ENCODE measurements around the gene DISC1. TPM values are rescaled to one million over a fixed set of nuclear protein-coding genes. Genes with fewer than 3 reads are reported as not detected.

DISC1 gene
- total and polyA plus RNA-seq, 2 experiments from 2014 or later: 0.43 to 1.2 TPM

DNA sequence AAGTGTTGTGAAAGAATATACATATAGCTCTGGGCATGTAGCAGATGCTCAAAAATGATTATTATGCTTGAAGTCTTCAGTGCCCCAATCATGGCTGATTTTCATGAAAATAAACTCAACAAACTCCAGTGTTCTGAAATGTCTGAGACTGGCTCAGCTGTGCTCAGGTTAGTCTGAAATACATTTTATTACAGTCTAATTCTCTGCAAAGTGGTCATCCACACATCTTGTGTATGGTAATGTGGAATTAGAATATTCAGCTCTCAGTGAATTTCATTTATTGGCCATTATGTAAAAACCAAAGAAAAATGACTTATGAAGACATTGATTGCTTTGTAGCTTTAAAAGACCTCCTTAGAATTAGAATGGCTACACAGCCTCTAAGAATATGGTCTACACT is 109.9 kb downstream of the DISC1 start:
- Histone ChIP-seq H4K20me1 (ENCODE audit: insufficient read depth) (no peaks in the 10 kb centered on the region), H3K27me3 (replicated peaks; ENCODE audit: insufficient read depth) (no peaks in the 10 kb centered on the region), H3K9me3 (ENCODE audit: low read depth) (no peaks in the 10 kb centered on the region), H3K4me1 (ENCODE audit: insufficient read depth) (no peaks in the 10 kb centered on the region), H2AFZ (no peak overlapping the region), H3K4me2 (ENCODE audit: unreplicated experiment) (no peak overlapping the region), H3K79me2 (ENCODE audit: insufficient read depth) (no peaks in the 10 kb centered on the region), H3F3A (ENCODE audit: insufficient read depth) (no peaks in the 10 kb centered on the region), H3K27ac (no peak overlapping the region), H3K36me3 (ENCODE audit: low read depth) (no peaks in the 10 kb centered on the region), H3K4me3 (no peak overlapping the region), H3K9ac (no peak overlapping the region), H3K9me2 (ENCODE audit: insufficient read depth) (no peaks in the 10 kb centered on the region)
- no peak for DNase-seq
- no peak for TF ChIP-seq EZH2phosphoT487 (IDR thresholded peaks at IDR 0.05; ENCODE audit: insufficient read depth, low read depth)
- TF ChIP-seq EZH2 (IDR thresholded peaks at IDR 0.05; ENCODE audit: insufficient read depth, poor library complexity, severe bottlenecking): no peak
- in situ Hi-C loops (cut with MboI): no loop called here

GRCh38 chr1:231738554-231738953 is 112.0 kb downstream of the DISC1 start:
- no peaks in the 10 kb centered on the region for H3K27me3 ChIP-seq (replicated peaks; ENCODE audit: insufficient read depth)
- H3K79me2 ChIP-seq (ENCODE audit: insufficient read depth): no peaks in the 10 kb centered on the region
- no peak overlapping the region for H2AFZ ChIP-seq
- no peak for DNase-seq
- no peaks in the 10 kb centered on the region for H3K36me3 ChIP-seq (ENCODE audit: low read depth)
- TF ChIP-seq EZH2phosphoT487 (IDR thresholded peaks at IDR 0.05; ENCODE audit: insufficient read depth, low read depth): no peak
- no peak for TF ChIP-seq EZH2 (IDR thresholded peaks at IDR 0.05; ENCODE audit: insufficient read depth, poor library complexity, severe bottlenecking)
- in situ Hi-C loops (cut with MboI): no loop called here
- no peak overlapping the region for H3K9ac ChIP-seq
- H3K9me3 ChIP-seq (ENCODE audit: low read depth): no peaks in the 10 kb centered on the region
- H3K4me2 ChIP-seq (ENCODE audit: unreplicated experiment): no peak overlapping the region
- no peak overlapping the region for H3K4me3 ChIP-seq
- H4K20me1 ChIP-seq (ENCODE audit: insufficient read depth): no peaks in the 10 kb centered on the region
- no peaks in the 10 kb centered on the region for H3K9me2 ChIP-seq (ENCODE audit: insufficient read depth)
- H3K27ac ChIP-seq: no peak overlapping the region
- H3F3A ChIP-seq (ENCODE audit: insufficient read depth): no peaks in the 10 kb centered on the region
- no peaks in the 10 kb centered on the region for H3K4me1 ChIP-seq (ENCODE audit: insufficient read depth)
- 61 to 79% methylated on average over 1 of the region's 1 CpG for WGBS, 2 experiments (ENCODE audit: low coverage in 1 of 2, low lambda C conversion rate in 2 of 2, missing lambda C conversion rate in 2 of 2)

GRCh38 chr1:231743966-231744365 is 117.4 kb downstream of the DISC1 start:
- in situ Hi-C loops (cut with MboI): no loop called here
- H3F3A ChIP-seq (ENCODE audit: insufficient read depth): no peaks in the 10 kb centered on the region
- H3K4me2 ChIP-seq (ENCODE audit: unreplicated experiment): no peak overlapping the region
- H2AFZ ChIP-seq: no peak overlapping the region
- H3K9me3 ChIP-seq (ENCODE audit: low read depth): no peaks in the 10 kb centered on the region
- H3K79me2 ChIP-seq (ENCODE audit: insufficient read depth): no peaks in the 10 kb centered on the region
- no peaks in the 10 kb centered on the region for H3K27me3 ChIP-seq (replicated peaks; ENCODE audit: insufficient read depth)
- no peaks in the 10 kb centered on the region for H4K20me1 ChIP-seq (ENCODE audit: insufficient read depth)
- no peak for DNase-seq
- H3K4me3 ChIP-seq: no peak overlapping the region
- H3K9me2 ChIP-seq (ENCODE audit: insufficient read depth): no peaks in the 10 kb centered on the region
- no peaks in the 10 kb centered on the region for H3K4me1 ChIP-seq (ENCODE audit: insufficient read depth)
- no peak for TF ChIP-seq EZH2phosphoT487 (IDR thresholded peaks at IDR 0.05; ENCODE audit: insufficient read depth, low read depth)
- no peak for TF ChIP-seq EZH2 (IDR thresholded peaks at IDR 0.05; ENCODE audit: insufficient read depth, poor library complexity, severe bottlenecking)
- H3K9ac ChIP-seq: no peak overlapping the region
- no peak overlapping the region for H3K27ac ChIP-seq
- H3K36me3 ChIP-seq (ENCODE audit: low read depth): no peaks in the 10 kb centered on the region
- 73 to 76% methylated on average over 4 of the region's 4 CpGs for WGBS, 2 experiments (ENCODE audit: low coverage in 1 of 2, low lambda C conversion rate in 2 of 2, missing lambda C conversion rate in 2 of 2)

GRCh38 chr1:231748760-231749415 is 122.3 kb downstream of the DISC1 start:
- Histone ChIP-seq H4K20me1 (ENCODE audit: insufficient read depth) (no peaks in the 10 kb centered on the region), H3K4me3 (no peak overlapping the region), H2AFZ (no peak overlapping the region), H3F3A (ENCODE audit: insufficient read depth) (no peaks in the 10 kb centered on the region), H3K4me2 (ENCODE audit: unreplicated experiment) (no peak overlapping the region), H3K27ac (no peak overlapping the region), H3K79me2 (ENCODE audit: insufficient read depth) (no peaks in the 10 kb centered on the region), H3K36me3 (ENCODE audit: low read depth) (no peaks in the 10 kb centered on the region), H3K9me2 (ENCODE audit: insufficient read depth) (no peaks in the 10 kb centered on the region), H3K9ac (no peak overlapping the region), H3K27me3 (replicated peaks; ENCODE audit: insufficient read depth) (no peaks in the 10 kb centered on the region), H3K9me3 (ENCODE audit: low read depth) (no peaks in the 10 kb centered on the region), H3K4me1 (ENCODE audit: insufficient read depth) (no peaks in the 10 kb centered on the region)
- in situ Hi-C loops (cut with MboI): no loop called here
- TF ChIP-seq EZH2 (IDR thresholded peaks at IDR 0.05; ENCODE audit: insufficient read depth, poor library complexity, severe bottlenecking) (no peak), EZH2phosphoT487 (IDR thresholded peaks at IDR 0.05; ENCODE audit: insufficient read depth, low read depth) (no peak)
- WGBS, 2 experiments (ENCODE audit: low coverage in 1 of 2, low lambda C conversion rate in 2 of 2, missing lambda C conversion rate in 2 of 2): 67 to 87% methylated on average over 2 of the region's 2 CpGs
- no peak for DNase-seq

- Histone ChIP-seq H3K9me3 (ENCODE audit: low read depth) (no peaks in the 10 kb centered on the region), H3K79me2 (ENCODE audit: insufficient read depth) (no peaks in the 10 kb centered on the region), H3K36me3 (ENCODE audit: low read depth) (no peaks in the 10 kb centered on the region), H3F3A (ENCODE audit: insufficient read depth) (no peaks in the 10 kb centered on the region), H2AFZ (no peak overlapping the region), H3K9me2 (ENCODE audit: insufficient read depth) (no peaks in the 10 kb centered on the region), H3K4me2 (ENCODE audit: unreplicated experiment) (no peak overlapping the region), H3K27me3 (replicated peaks; ENCODE audit: insufficient read depth) (no peaks in the 10 kb centered on the region), H3K9ac (no peak overlapping the region), H3K4me1 (ENCODE audit: insufficient read depth) (no peaks in the 10 kb centered on the region), H3K4me3 (no peak overlapping the region), H3K27ac (no peak overlapping the region), H4K20me1 (ENCODE audit: insufficient read depth) (no peaks in the 10 kb centered on the region)
- in situ Hi-C loops (cut with MboI): no loop called here
- 88 to 97% methylated on average over 2 of the region's 2 CpGs for WGBS, 2 experiments (ENCODE audit: low coverage in 1 of 2, low lambda C conversion rate in 2 of 2, missing lambda C conversion rate in 2 of 2)
- TF ChIP-seq EZH2phosphoT487 (IDR thresholded peaks at IDR 0.05; ENCODE audit: insufficient read depth, low read depth) (no peak), EZH2 (IDR thresholded peaks at IDR 0.05; ENCODE audit: insufficient read depth, poor library complexity, severe bottlenecking) (no peak)
- DNase-seq: no peak
Observed at GRCh38 chr1:231750296-231750695, 123.7 kb downstream of the DISC1 start.

Measured in GM23248 (cell line).